Subcutaneous adipose tissue (tissue), 4 donors: ENCODE measurements around the gene ARHGAP22. TPM values are rescaled to one million over a fixed set of nuclear protein-coding genes. Genes with fewer than 3 reads are reported as not detected.

Experiments used
- total RNA-seq, 4 donors: library from RNA; depleted of rRNA; stranded (reverse); fragments of >200 nt; gene quantifications; one replicate each; pipeline ENCODE4 v1.1.0, GENCODE V29; 2016
- TF ChIP-seq, protein P1 (sequence below): fragments of 450-650 bp; IDR thresholded peaks from one replicate; pipeline ENCODE4 v1.5.1; 2016; ENCODE audit warnings: low read depth, mild to moderate bottlenecking, control low read depth, antibody characterized with exemption, moderate library complexity

ARHGAP22 gene
- total RNA-seq, 4 donors from 2014 or later, result 2.1 to 15.0 (median 5.0) TPM

DNA sequence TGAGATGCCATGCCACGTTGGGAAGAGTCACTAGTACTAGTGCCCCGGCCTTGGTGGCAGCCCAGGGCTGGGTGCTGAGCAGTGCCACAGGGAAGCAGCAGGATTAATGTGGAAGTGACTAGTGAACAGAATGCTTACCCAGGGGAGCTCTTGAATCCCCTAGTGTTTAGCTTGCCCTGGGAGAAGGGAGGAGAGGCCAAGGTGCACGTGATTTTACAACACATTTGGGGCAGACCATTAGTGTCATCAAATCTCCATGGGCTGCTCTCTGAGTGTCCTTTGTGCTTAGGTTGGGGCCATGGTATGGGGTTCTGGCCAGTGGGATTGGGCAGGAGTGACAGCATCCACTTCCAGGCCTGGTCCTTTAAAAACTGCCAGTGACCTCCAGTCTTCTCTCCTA, 37.5 kb downstream of the ARHGAP22 start:
- TF ChIP-seq, protein P1, sequence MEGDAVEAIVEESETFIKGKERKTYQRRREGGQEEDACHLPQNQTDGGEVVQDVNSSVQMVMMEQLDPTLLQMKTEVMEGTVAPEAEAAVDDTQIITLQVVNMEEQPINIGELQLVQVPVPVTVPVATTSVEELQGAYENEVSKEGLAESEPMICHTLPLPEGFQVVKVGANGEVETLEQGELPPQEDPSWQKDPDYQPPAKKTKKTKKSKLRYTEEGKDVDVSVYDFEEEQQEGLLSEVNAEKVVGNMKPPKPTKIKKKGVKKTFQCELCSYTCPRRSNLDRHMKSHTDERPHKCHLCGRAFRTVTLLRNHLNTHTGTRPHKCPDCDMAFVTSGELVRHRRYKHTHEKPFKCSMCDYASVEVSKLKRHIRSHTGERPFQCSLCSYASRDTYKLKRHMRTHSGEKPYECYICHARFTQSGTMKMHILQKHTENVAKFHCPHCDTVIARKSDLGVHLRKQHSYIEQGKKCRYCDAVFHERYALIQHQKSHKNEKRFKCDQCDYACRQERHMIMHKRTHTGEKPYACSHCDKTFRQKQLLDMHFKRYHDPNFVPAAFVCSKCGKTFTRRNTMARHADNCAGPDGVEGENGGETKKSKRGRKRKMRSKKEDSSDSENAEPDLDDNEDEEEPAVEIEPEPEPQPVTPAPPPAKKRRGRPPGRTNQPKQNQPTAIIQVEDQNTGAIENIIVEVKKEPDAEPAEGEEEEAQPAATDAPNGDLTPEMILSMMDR, result no peak

DNA sequence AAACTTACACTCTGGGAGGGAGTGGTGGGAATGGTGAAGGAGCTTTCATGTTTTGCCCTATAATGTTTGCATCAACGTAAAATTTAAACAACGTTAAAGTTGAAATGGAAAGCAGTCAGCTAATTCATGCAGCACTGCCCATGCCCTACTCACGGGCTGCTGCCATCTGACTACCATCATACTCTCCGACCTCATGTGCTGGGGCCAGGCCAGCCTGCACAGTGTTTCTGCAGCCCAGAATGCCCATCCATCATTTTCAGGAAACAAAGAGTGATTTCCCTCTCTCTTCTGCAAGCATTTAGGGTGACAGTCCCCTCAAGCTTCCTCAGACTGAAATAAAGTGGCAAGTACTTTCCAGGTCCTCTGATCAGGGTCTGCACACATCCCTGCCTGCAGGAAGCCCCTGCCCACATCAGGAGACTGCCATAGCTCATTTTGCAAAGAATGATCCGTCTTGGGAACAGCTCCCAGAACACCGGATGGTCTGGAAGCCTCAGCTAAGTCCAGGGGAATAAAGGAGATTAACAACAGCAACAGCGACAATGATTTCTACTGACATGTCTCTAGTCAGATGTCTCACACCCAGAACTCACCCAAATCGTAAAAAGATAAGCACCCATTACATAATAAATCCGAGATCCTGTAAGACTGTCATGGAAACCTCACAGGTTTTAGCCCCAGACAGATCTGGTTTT, 40.3 kb downstream of the ARHGAP22 start:
- TF ChIP-seq, protein P1, result no peak

DNA sequence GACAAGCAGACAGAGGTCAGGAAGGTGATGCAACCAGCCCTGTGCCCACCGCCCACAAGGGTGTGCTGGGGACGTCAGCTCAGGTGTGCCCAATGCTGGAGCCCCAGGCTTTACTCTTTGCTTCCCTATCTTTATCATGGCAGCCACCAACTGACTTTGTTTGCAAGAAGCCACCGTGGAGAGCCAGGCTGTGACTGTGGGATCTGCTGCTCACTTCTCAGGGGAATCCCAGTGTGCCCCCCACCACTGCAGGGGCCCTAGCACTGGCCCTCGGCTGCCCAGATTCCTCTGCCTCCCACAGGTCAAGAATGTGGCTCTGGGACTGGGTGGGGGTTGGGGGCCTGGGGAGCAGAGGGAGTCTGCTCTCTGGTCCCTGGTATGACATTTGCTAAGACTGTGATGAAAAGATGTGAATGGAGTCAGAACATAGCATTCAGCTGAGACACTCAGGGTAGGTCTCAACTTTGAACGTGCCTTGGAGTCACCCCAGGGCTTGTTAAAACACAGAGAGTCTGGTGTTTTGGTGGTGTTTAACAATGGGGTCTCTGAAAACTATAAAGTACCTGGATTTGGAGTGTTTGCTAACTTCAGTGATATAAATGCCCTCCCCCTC, 47.3 kb downstream of the ARHGAP22 start:
- TF ChIP-seq, protein P1, result no peak

DNA sequence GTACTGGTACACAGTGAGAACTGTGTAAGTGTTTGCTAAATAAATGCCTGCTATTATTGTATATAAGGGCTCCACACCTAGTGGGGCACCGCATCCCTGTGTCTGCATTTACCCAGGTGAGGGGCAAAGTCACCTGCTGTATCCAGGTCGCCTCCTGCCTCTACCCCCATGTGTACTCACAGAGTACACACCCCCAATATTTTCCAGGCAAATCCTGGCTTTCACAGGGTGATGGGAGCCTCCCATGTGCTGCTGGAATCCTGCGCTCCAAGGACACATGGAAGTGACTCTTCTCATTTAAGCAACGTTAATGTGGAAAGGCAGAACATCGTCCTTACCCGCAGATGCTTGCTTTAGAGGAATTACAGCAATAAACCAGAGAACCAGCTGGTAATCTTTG, 48.2 kb downstream of the ARHGAP22 start:
- TF ChIP-seq, protein P1, result no peak

DNA sequence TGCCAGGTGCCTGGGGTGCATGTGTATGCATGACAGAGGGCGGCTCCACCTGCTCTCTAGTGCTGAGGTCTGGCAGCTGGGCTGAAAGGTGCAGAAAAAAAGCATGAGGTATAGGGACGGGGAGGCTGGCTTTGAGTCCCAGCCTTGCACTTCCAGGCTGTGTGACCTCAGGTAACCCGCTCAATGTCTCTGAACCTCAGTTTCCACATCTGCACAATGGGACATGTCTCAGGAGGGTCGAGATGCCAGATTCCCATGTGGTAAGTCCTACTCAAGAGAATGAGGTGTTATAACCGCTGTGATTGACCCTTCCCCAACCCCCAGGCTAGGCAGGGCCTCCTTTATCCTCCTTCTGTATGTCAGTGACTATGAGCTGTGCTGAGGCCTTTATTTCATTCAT, 48.8 kb downstream of the ARHGAP22 start:
- TF ChIP-seq, protein P1, result no peak

DNA sequence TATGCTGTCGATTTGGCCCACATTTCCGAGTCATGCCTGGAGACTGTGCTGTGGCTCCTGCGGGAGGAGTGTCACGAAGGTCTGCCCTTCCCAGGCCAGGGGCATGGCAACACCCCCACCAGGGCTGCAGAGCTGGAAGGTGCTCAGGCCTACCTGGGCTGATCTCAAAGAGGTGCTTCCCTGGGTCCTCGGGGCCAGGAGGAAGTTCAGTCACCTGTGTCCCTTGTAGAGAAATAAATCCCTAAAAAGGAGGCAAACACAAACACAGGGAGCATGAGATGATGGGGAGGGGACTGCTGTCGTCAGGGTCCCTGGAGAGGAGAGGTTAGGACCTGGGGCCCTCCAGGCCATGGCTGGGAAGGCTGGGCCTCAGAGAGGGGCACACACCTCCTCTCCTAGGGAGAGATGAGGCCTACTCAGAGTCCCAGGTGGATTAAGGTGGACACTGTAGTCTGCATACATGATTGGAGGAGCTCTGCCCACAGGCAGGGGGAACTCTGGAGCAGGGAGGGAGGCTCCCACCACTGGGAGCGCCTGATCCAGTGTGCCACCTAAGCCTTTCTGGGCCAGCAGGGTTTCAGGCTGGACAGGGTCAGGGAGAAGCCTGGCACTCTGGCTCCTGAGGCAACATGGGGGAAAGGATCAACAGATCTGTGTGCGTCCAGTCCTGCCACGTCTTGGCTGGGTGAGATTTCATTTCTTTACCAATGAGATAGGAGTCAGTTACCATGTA, 49.4 kb downstream of the ARHGAP22 start:
- TF ChIP-seq, protein P1, result no peak

DNA sequence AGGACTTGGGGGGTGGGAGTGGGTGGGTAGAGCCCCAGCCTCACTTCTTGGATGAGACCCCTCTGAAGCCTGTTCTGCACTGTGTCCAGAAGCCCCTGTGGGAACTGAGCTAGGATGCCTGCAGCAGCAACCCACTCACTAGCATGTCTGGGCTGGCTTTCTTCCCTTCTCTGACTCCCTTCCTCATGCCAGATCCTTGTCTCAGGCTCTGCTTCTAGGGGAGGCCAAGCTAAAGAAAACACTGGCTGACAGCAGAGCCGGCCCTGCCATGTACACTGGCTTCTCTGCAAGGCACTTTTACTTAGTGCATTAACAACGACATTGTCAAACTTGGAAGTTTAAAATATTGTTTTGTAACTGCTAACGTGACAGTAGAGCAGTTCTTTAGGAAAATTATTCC, 50.2 kb downstream of the ARHGAP22 start:
- TF ChIP-seq, protein P1, result no peak
